Right cardiac atrium (tissue), 5 donors: ENCODE measurements around the gene KCNQ1OT1. TPM values are rescaled to one million over a fixed set of nuclear protein-coding genes. Genes with fewer than 3 reads are reported as not detected.

ENCODE experiments used
- ATAC-seq, 2 donors: fragments of 200-7000 bp; cut with Tn5 transposase; one replicate each; pipeline versions ENCODE4 v1.8.0 to v1.9.1; 2020; ENCODE audit warnings: moderate library complexity in 2 of 2, mild to moderate bottlenecking in 1 of 2
- DNase-seq, 3 donors: peaks; one replicate each; pipeline ENCODE4 v3.0.0-alpha.2; 2020
- H3K27ac ChIP-seq: one replicate; pipeline ENCODE4 v1.5.1; 2013; ENCODE audit warnings: mild to moderate bottlenecking, low read length, control low read depth, moderate library complexity
- H3K27me3 ChIP-seq: one replicate; pipeline ENCODE4 v1.6.1; 2013; ENCODE audit not compliant: control insufficient read depth, insufficient read depth
- H3K4me1 ChIP-seq: one replicate; pipeline ENCODE4 v1.6.1; 2013; ENCODE audit warnings: low read length; ENCODE audit not compliant: control insufficient read depth, insufficient read depth
- H3K4me3 ChIP-seq: one replicate; pipeline ENCODE4 v1.5.1; 2013; ENCODE audit warnings: low read length, control low read depth
- H3K9me3 ChIP-seq: one replicate; pipeline ENCODE4 v1.6.1; 2013; ENCODE audit warnings: low read length; ENCODE audit not compliant: control insufficient read depth
- WGBS: extraction: QIAGEN DNeasy Blood & Tissue Kit; methylation state at CpG from one replicate; pipeline ENCODE4 v1.1.7; 2013; 5-methylcytosine and 5-hydroxymethylcytosine counted together
- intact Hi-C, 4 donors: fragments of 100-400 bp; cut with DNase I; formaldehyde crosslinking; loops; one replicate each; pipeline versions ENCODE4 v1.11.0 to v1.14.0; 2022 to 2023
- polyA plus RNA-seq: library from polyadenylated mRNA; stranded (reverse); fragments of 200-250 nt; gene quantifications from one replicate; pipeline ENCODE4 v1.2.3, GENCODE V29; 2013
- total RNA-seq, 4 donors: library from RNA; stranded (reverse); fragmentation: NEBNext Ultra II Directional; extraction: Animal tissue kit (Norgen Biotek cat#: 25700); gene quantifications; one replicate each; pipeline ENCODE4 v1.2.1, GENCODE V29; 2021
- donor health status: healthy with polysubstance abuse.
- donor health status: DM: no; HTN: yes; CAD: no.
- donor health status: DM: no; HTN: no; CAD: no.
- donor health status: DM: no; HTN: yes; CAD: no; lungs with severe emphysema.
- donor health status: DM: yes; HTN: yes; CAD: no.

KCNQ1OT1 gene
- total and polyA plus RNA-seq, 5 donors = 0.41 to 0.78 (median 0.53) TPM

DNA sequence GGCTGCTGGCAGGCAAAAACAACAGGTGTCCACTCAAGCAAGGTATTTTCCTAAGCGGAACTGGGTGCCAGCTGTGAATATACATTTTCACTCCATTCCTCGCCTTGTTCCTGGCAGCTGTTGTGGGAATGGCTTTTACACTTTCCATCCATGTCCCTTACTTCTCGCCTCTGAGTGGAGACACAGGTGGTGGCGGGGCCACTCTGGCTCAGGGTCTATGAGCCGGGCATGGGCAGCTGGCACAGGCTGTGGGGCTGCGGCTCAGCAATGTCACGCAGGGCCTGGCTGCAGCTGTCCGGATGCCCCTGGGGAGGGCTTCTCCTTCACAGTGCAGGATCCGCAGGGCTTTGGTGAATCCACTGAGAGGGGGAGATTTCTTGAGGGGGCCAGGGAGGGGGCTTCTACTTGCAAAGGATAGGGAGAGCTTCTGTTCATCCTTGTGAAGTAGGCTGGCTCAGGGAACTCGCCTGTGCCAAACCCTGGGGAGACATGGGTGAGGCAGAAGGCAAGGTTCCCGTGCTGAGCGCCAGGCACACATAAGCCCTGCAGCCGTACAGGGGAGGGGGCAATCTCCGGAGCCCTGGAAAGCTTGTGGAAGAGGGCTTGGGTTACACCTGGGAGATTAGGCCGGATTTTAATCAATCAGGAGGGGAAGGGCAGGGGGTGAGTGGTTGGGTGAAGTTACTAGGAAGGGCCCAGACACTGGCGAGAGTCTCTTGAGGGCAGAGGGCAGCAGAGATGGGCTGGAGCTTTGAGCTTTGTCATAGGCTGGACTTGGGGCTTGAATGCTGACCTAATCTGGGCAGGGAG is 45.7 kb downstream of the KCNQ1OT1 start:
- H3K9me3 ChIP-seq = no peaks in the 10 kb centered on the region
- intact Hi-C loops = no loop called here
- ATAC-seq = no peak
- DNase-seq = no peak
- WGBS = 95% methylated on average over 16 of the region's 16 CpGs
- H3K4me3 ChIP-seq = no peak overlapping the region
- H3K27ac ChIP-seq = no peak overlapping the region
- H3K27me3 ChIP-seq = no peaks in the 10 kb centered on the region
- no peaks in the 10 kb centered on the region for H3K4me1 ChIP-seq

DNA sequence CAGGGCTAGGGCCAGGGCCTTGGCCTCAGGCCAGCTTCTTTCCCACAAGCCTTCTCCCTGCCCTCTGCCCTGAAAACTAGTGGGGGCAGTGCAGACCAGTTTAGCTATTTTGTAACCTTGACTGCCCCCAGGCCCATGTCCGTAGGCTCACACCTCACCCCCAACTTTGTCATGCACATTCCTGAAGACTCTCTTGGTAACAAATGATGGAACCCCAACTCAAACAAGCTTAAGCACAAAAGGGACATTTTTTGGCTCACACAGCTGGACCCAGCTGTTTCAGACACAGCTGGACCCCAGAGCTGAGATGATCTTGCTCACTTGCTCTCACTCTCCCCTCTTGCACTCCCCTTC is 46.6 kb downstream of the KCNQ1OT1 start:
- no peak for ATAC-seq
- 82% methylated on average over 1 of the region's 1 CpG for WGBS
- intact Hi-C loops = no loop called here
- H3K27me3 ChIP-seq = no peaks in the 10 kb centered on the region
- no peaks in the 10 kb centered on the region for H3K4me1 ChIP-seq
- no peak overlapping the region for H3K4me3 ChIP-seq
- H3K27ac ChIP-seq = no peak overlapping the region
- no peaks in the 10 kb centered on the region for H3K9me3 ChIP-seq
- DNase-seq = no peak

DNA sequence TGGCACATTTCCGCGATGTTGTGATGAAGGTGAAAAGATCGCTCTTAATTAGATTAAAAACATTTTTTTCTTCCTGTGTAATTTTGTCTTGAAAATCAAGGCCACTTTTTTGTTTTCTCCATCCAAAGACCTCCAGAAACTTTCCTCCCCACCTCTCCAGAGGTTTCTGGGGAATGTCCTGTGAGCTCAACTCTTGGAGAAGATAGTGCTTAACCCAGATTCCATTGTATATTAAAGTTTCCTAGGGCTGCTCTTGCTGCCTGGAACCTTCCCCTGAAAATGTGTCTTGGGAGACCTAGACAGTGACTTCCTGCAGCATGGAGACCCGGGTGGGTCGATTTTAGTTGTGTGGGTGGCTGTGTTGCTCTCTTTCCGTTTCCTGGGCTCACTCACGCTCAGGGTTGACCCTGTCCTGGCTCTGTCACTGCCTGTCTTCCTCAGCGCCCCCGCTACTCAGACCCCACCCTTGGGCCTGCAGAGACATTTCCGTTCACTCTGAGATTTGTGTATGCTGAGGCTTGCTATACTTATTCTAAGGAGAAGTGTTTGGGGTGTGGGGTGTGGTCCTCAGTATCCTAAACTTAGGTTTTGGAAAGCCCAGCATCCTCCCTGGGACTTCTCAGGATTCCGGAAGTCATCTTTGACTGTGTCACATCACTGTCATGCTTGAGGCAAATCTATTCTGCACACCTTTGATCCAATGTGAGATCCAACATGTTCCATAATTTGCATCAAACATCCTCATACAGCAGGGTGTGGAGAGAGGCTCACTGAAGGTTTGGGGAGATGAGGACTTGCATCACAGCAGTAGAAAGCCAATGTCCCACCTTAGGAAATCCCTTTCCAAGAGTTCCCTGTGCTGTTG is 47.2 kb downstream of the KCNQ1OT1 start:
- no peak overlapping the region for H3K27ac ChIP-seq
- no peak for DNase-seq
- no peaks in the 10 kb centered on the region for H3K4me1 ChIP-seq
- H3K4me3 ChIP-seq = no peak overlapping the region
- no peaks in the 10 kb centered on the region for H3K9me3 ChIP-seq
- 70% methylated on average over 11 of the region's 11 CpGs for WGBS
- ATAC-seq = no peak
- intact Hi-C loops = no loop called here
- no peaks in the 10 kb centered on the region for H3K27me3 ChIP-seq

GRCh38 chr11:2651826-2652271 is 47.9 kb downstream of the KCNQ1OT1 start:
- peak in 2 of 3 donors; percentile 57 to 58 for DNase-seq
- H3K4me1 ChIP-seq = no peaks in the 10 kb centered on the region
- H3K4me3 ChIP-seq = no peak overlapping the region
- no peaks in the 10 kb centered on the region for H3K9me3 ChIP-seq
- H3K27me3 ChIP-seq = no peaks in the 10 kb centered on the region
- WGBS = 85% methylated on average over 7 of the region's 7 CpGs
- no peak overlapping the region for H3K27ac ChIP-seq
- ATAC-seq = peak in 1 of 2 donors; percentile 52
- intact Hi-C loops = no loop called here

GRCh38 chr11:2651054-2651617 is 48.7 kb downstream of the KCNQ1OT1 start:
- Histone ChIP-seq H3K27ac (no peak overlapping the region), H3K4me3 (no peak overlapping the region), H3K4me1 (no peaks in the 10 kb centered on the region), H3K9me3 (peaks cover 2% of the 10 kb centered on the region), H3K27me3 (no peaks in the 10 kb centered on the region)
- intact Hi-C loops = no loop called here
- no peak for ATAC-seq
- no peak for DNase-seq
- WGBS = 89% methylated on average over 4 of the region's 4 CpGs

GRCh38 chr11:2650343-2650867 is 49.4 kb downstream of the KCNQ1OT1 start:
- Histone ChIP-seq H3K4me3 (no peak overlapping the region), H3K9me3 (peaks cover 2% of the 10 kb centered on the region), H3K27ac (no peak overlapping the region), H3K4me1 (no peaks in the 10 kb centered on the region), H3K27me3 (no peaks in the 10 kb centered on the region)
- intact Hi-C loops = no loop called here
- no peak for DNase-seq
- no peak for ATAC-seq
- WGBS = over 99% methylated on average over 2 of the region's 2 CpGs

GRCh38 chr11:2649848-2650247 is 49.9 kb downstream of the KCNQ1OT1 start:
- no peak overlapping the region for H3K27ac ChIP-seq
- intact Hi-C loops = no loop called here
- no peak overlapping the region for H3K4me3 ChIP-seq
- 97% methylated on average over 2 of the region's 2 CpGs for WGBS
- no peaks in the 10 kb centered on the region for H3K27me3 ChIP-seq
- ATAC-seq = no peak
- H3K9me3 ChIP-seq = peaks cover 4% of the 10 kb centered on the region
- no peak for DNase-seq
- H3K4me1 ChIP-seq = no peaks in the 10 kb centered on the region

- H3K4me1 ChIP-seq = no peaks in the 10 kb centered on the region
- DNase-seq (no peak), ATAC-seq (no peak)
- H3K9me3 ChIP-seq = peaks cover 6% of the 10 kb centered on the region
- no peaks in the 10 kb centered on the region for H3K27me3 ChIP-seq
- intact Hi-C loops = no loop called here
- no peak overlapping the region for H3K27ac ChIP-seq
- no peak overlapping the region for H3K4me3 ChIP-seq
Measured at GRCh38 chr11:2649400-2649799, 50.4 kb downstream of the KCNQ1OT1 start.

DNA sequence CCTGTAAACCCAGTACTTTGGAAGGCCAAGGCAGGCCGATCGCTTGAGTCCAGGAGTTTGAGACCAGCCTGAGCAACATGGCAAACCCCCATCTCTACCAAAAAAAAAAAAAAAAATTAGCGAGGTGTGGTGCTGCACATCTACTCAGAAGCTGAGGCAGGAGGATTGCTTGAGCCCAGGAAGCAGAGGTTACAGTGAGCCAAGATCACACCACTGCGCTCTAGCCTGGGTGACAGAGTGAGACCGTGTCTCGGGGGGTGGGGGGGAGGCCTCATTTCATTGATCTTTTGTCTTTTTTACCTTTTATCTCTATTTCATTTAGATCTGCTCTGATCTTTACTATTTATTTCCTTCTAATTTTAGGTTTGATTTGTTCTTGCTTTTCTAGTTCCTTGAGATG is 51.8 kb downstream of the KCNQ1OT1 start:
- Histone ChIP-seq H3K27me3 (no peaks in the 10 kb centered on the region), H3K9me3 (peaks cover 6% of the 10 kb centered on the region), H3K4me1 (no peaks in the 10 kb centered on the region), H3K4me3 (no peak overlapping the region), H3K27ac (no peak overlapping the region)
- intact Hi-C loops = no loop called here
- DNase-seq = no peak
- ATAC-seq = no peak
- WGBS = 98% methylated on average over 6 of the region's 6 CpGs

DNA sequence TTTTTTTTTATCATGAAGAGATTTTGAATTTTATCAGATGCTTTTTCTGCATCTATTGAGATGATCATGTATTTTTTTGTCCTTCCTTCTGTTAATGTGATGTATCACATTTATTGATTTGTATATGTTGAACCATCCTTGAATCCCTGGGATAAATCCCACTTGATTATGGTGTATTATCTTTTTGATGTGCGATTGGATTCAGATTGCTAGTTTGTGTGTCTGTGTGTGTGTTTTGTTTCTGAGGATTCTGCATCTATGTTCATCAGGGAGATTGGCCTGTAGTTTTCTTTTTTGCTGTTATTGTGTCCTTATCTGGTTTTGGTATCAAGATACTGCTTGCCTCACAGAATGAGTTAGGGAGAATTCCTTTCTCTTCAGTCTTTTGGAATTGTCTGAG is 52.6 kb downstream of the KCNQ1OT1 start:
- Histone ChIP-seq H3K4me3 (no peak overlapping the region), H3K4me1 (no peaks in the 10 kb centered on the region), H3K27me3 (no peaks in the 10 kb centered on the region), H3K9me3 (peaks cover 6% of the 10 kb centered on the region), H3K27ac (no peak overlapping the region)
- intact Hi-C loops = no loop called here
- no peak for ATAC-seq
- WGBS = 83% methylated on average over 1 of the region's 1 CpG
- no peak for DNase-seq

DNA sequence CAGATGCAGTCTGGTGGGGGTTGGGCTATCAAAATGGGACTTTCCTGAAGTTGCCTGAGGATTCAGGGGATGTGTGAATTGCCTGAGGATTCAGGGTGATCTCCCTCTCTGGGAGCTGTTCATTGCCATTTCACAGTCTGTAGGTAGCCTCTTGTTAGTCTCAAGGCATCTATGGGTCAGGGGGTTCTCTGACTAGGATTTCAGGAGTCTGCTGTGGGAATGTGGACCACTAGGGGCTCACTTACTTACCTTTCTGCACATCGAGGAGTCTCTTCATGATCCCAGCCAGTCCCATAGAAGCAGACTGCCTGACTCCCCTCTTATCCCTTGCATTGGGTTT is 54.0 kb downstream of the KCNQ1OT1 start:
- WGBS = 83% methylated on average over 1 of the region's 1 CpG
- Histone ChIP-seq H3K4me3 (no peak overlapping the region), H3K27ac (no peak overlapping the region), H3K9me3 (peaks cover 6% of the 10 kb centered on the region), H3K4me1 (no peaks in the 10 kb centered on the region), H3K27me3 (no peaks in the 10 kb centered on the region)
- ATAC-seq (no peak), DNase-seq (no peak)
- intact Hi-C loops = no loop called here
